Chondrocyte (in vitro differentiated cells): ENCODE measurements around the gene SPATA31D3. TPM values are rescaled to one million over a fixed set of nuclear protein-coding genes. Genes with fewer than 3 reads are reported as not detected.
"Not testable (repeated sequence)": the region's sequence is repeated elsewhere in the genome, so short reads cannot be mapped to it uniquely, and the experiment has no call there.

ENCODE experiments used
- DNase-seq: peaks from one replicate; pipeline ENCODE4 v3.0.0; 2021; ENCODE audit warnings: mixed read lengths, low spot score
- H3K27ac Mint-ChIP-seq: one replicate; pipeline ENCODE4 v1.8.0; 2021; ENCODE audit warnings: mild to moderate bottlenecking, moderate library complexity, mixed read lengths; ENCODE audit not compliant: unreplicated experiment
- H3K27me3 Mint-ChIP-seq: 2 replicates; pipeline ENCODE4 v1.8.0; 2021; ENCODE audit warnings: low read depth, mixed read lengths
- H3K36me3 Mint-ChIP-seq: 2 replicates; pipeline ENCODE4 v1.8.0; 2021; ENCODE audit warnings: low read depth, mixed read lengths
- H3K4me1 Mint-ChIP-seq: 2 replicates; pipeline ENCODE4 v1.8.0; 2021; ENCODE audit warnings: low read depth, mild to moderate bottlenecking, mixed read lengths
- H3K4me3 Mint-ChIP-seq: one replicate; pipeline ENCODE4 v1.8.0; 2021; ENCODE audit warnings: mild to moderate bottlenecking, moderate library complexity, mixed read lengths; ENCODE audit not compliant: unreplicated experiment
- H3K9me3 Mint-ChIP-seq: 2 replicates; pipeline ENCODE4 v1.8.0; 2021; ENCODE audit warnings: low read depth, mixed read lengths
- CTCF ChIP-seq: fragments of 200-600 bp; sonication (generic); IDR thresholded peaks from 2 replicates; pipeline ENCODE4 v1.5.0; 2021; ENCODE audit warnings: antibody characterized with exemption, mild to moderate bottlenecking, moderate library complexity
- total RNA-seq: library from RNA; stranded (reverse); gene quantifications from 3 replicates; pipeline ENCODE4 v1.2.1, GENCODE V29; 2021

SPATA31D3 gene
- total RNA-seq, 1 donor from 2014 or later = not detected

DNA sequence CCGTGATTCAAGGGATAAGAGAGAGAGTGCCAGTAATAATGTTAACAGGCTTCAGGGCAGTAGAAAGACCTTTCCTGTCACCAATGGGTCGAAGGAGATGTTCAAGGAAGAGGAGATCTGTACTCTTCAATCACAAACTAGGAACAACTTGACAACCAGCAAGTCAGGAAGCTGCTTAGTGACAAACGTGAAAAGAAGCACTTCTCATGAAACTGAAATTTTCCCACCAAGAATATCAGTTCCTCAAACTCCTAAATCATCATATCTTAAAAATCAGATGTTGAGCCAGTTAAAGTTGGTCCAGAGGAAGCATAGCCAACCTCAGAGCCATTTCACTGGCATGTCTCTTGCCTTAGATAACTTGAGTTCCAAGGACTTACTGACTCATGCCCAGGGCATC, 9.8 kb upstream of the SPATA31D3 start:
- H3K4me1 Mint-ChIP-seq, H3K9me3 Mint-ChIP-seq: not testable (repeated sequence)

GRCh38 chr9:81948650-81949049, 5.3 kb downstream of the SPATA31D3 start:
- not testable (repeated sequence) for H3K27ac Mint-ChIP-seq, DNase-seq, H3K27me3 Mint-ChIP-seq, H3K4me1 Mint-ChIP-seq, H3K9me3 Mint-ChIP-seq, H3K4me3 Mint-ChIP-seq, H3K36me3 Mint-ChIP-seq

More for the DNA sequence above, 9.8 kb upstream of the SPATA31D3 start:
- H3K27me3 Mint-ChIP-seq, DNase-seq, H3K36me3 Mint-ChIP-seq, H3K27ac Mint-ChIP-seq, H3K4me3 Mint-ChIP-seq: not testable (repeated sequence)

DNA sequence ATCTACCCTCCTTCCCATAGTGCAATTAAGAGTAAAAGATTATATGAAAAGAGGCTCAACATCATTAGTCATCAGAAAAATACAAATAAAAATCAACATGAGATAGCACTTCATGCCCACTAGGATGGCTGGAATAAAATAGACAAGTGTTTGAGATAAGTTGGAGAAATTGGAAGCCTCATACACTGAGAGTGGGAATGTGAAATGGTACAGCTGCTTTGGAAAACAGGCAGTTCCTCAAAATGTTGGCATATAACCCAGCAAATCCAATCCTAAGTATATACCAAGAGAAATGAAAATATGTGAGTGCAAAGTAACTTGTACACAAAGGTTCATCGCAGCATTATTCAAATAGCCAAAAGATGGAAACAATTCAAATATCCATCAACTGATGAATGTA, 9.8 kb downstream of the SPATA31D3 start:
- no peak for DNase-seq
- no peaks in the 10 kb centered on the region for H3K4me1 Mint-ChIP-seq

DNA sequence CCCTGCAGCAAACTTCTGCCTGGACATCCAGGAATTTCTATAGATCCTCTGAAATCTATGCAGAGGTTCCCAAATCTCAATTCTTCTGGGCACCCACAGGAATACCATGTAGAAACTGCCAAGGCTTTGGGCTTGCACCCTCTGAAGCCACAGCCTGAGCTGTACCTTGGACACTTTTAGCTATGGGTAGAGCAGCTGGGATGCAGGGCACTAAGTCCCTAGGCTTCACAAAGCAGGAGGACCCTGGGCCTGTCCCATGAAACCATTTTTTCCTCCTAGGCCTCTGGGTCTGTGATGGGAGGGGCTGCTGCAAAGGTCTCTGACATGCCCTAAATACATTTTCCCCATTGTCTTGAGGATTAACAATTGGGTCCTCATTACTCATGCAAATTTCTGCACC, 12.3 kb downstream of the SPATA31D3 start:
- no peaks in the 10 kb centered on the region for H3K27me3 Mint-ChIP-seq
- H3K4me1 Mint-ChIP-seq = no peaks in the 10 kb centered on the region
- peaks cover 5% of the 10 kb centered on the region for H3K36me3 Mint-ChIP-seq
- DNase-seq = no peak
- peaks cover 14% of the 10 kb centered on the region for H3K9me3 Mint-ChIP-seq
- no peak overlapping the region for H3K4me3 Mint-ChIP-seq
- no peak for TF ChIP-seq CTCF
- H3K27ac Mint-ChIP-seq = no peak overlapping the region

More for the DNA sequence above, 9.8 kb downstream of the SPATA31D3 start:
- H3K36me3 Mint-ChIP-seq = peaks cover 5% of the 10 kb centered on the region
- H3K4me3 Mint-ChIP-seq = no peak overlapping the region
- peaks cover 14% of the 10 kb centered on the region for H3K9me3 Mint-ChIP-seq
- peaks cover 10% of the 10 kb centered on the region for H3K27me3 Mint-ChIP-seq
- no peak overlapping the region for H3K27ac Mint-ChIP-seq
- TF ChIP-seq CTCF = no peak

- Mint-ChIP-seq H3K36me3 (peaks cover 3% of the 10 kb centered on the region), H3K4me1 (no peaks in the 10 kb centered on the region), H3K9me3 (peaks cover 9% of the 10 kb centered on the region), H3K4me3 (no peak overlapping the region), H3K27me3 (peaks cover 2% of the 10 kb centered on the region), H3K27ac (no peak overlapping the region)
- TF ChIP-seq CTCF = no peak
- no peak for DNase-seq
Observed at GRCh38 chr9:81964218-81965171, 21.2 kb downstream of the SPATA31D3 start.

GRCh38 chr9:81968026-81968425, 24.7 kb downstream of the SPATA31D3 start:
- Mint-ChIP-seq H3K27ac (no peak overlapping the region), H3K36me3 (peaks cover 3% of the 10 kb centered on the region), H3K27me3 (peaks cover 2% of the 10 kb centered on the region), H3K4me3 (no peak overlapping the region), H3K9me3 (peaks cover 9% of the 10 kb centered on the region), H3K4me1 (no peaks in the 10 kb centered on the region)
- TF ChIP-seq CTCF = no peak
- no peak for DNase-seq
